Measurements from ENCODE around the gene DHX35.

DNA sequence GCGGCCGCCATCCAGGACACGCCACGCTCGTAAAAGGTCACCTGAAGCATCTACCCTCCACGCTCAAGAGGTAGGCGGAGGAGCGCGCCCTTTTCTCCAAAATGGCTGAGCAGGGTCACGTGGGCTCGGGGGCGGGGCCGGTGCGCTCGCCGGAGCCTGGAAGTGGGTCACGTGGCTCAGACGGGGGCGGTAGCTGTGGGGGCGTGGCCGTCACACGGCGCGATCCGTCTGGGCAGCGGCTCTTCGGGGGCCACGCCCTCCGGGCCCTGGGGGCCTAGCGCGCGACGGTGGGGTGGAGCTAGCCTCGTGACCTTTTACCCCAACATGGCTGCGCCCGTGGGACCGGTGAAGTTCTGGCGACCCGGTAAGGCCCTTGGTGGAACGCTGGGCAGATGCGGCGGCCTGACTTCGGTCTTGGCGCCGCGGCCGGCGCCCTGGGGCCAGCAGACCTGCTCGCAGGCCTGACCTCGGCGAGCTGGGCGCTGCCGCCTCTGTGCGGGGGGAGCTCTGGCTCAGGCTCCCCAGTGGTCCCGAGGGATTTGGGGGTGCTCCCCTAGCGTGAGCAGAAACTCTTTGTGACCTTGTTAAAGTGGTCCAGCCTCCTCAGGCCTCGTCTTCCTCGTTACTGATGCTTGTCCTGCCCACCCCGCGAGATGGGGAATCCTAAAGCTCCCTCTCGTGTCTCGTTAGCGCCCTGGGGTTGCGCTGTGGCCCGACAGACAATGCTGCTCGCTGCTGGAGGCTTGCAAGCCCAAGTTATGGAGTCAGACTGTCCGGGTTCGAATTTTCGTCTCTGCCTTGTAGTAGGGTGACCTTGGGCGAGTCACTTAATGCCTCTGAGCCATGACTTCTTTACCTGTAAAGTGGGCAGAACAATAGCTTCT lies at the start of gene DHX35:
- TF ChIP-seq, protein P1, sequence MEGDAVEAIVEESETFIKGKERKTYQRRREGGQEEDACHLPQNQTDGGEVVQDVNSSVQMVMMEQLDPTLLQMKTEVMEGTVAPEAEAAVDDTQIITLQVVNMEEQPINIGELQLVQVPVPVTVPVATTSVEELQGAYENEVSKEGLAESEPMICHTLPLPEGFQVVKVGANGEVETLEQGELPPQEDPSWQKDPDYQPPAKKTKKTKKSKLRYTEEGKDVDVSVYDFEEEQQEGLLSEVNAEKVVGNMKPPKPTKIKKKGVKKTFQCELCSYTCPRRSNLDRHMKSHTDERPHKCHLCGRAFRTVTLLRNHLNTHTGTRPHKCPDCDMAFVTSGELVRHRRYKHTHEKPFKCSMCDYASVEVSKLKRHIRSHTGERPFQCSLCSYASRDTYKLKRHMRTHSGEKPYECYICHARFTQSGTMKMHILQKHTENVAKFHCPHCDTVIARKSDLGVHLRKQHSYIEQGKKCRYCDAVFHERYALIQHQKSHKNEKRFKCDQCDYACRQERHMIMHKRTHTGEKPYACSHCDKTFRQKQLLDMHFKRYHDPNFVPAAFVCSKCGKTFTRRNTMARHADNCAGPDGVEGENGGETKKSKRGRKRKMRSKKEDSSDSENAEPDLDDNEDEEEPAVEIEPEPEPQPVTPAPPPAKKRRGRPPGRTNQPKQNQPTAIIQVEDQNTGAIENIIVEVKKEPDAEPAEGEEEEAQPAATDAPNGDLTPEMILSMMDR (IDR thresholded peaks at IDR 0.05) = peak in 3 of 6 experiments; percentile 14 to 33 (median 23)
- TF ChIP-seq POLR2A (IDR thresholded peaks at IDR 0.05) = peak; percentile 43 to 46
